ENCODE data around the gene MDM2.
"Not testable (repeated sequence)": the region's sequence is repeated elsewhere in the genome, so short reads cannot be mapped to it uniquely, and the experiment has no call there.

Gene MDM2

GRCh38 chr12:68841175-68841574, 33.2 kb downstream of the MDM2 start:
- in situ Hi-C loops (cut with MboI; ENCODE audit: low pct_unique_long_range_greater_than_20kb, low sequenced_read_pairs): not testable (repeated sequence)
- peak; percentile 28 for DNase-seq

- in situ Hi-C loops (cut with MboI; ENCODE audit: low pct_unique_long_range_greater_than_20kb, low sequenced_read_pairs): no loop called here
- DNase-seq: peak; percentile 38
Observed at GRCh38 chr12:68841717-68842116, 33.7 kb downstream of the MDM2 start.

- DNase-seq: no peak
- in situ Hi-C loops (cut with MboI; ENCODE audit: low pct_unique_long_range_greater_than_20kb, low sequenced_read_pairs): no loop called here
Observed at GRCh38 chr12:68842123-68842522, 34.1 kb downstream of the MDM2 start.

GRCh38 chr12:68842784-68843567, 35.0 kb downstream of the MDM2 start:
- in situ Hi-C loops (cut with MboI; ENCODE audit: low pct_unique_long_range_greater_than_20kb, low sequenced_read_pairs): no loop called here
- peak; percentile 39 for DNase-seq

GRCh38 chr12:68844318-68844745, 36.4 kb downstream of the MDM2 start:
- in situ Hi-C loops (cut with MboI; ENCODE audit: low pct_unique_long_range_greater_than_20kb, low sequenced_read_pairs): no loop called here
- DNase-seq: peak; percentile 58

GRCh38 chr12:68844788-68845695, 37.1 kb downstream of the MDM2 start:
- peak; percentile 54 for DNase-seq
- in situ Hi-C loops (cut with MboI; ENCODE audit: low pct_unique_long_range_greater_than_20kb, low sequenced_read_pairs): no loop called here

GRCh38 chr12:68846811-68847210, 38.8 kb downstream of the MDM2 start:
- in situ Hi-C loops (cut with MboI; ENCODE audit: low pct_unique_long_range_greater_than_20kb, low sequenced_read_pairs): no loop called here
- DNase-seq: no peak

GRCh38 chr12:68850390-68850789, 42.4 kb downstream of the MDM2 start:
- peak; percentile 20 for DNase-seq
- in situ Hi-C loops (cut with MboI; ENCODE audit: low pct_unique_long_range_greater_than_20kb, low sequenced_read_pairs): no loop called here

- peak; percentile 3 for DNase-seq
- in situ Hi-C loops (cut with MboI; ENCODE audit: low pct_unique_long_range_greater_than_20kb, low sequenced_read_pairs): no loop called here
Observed at GRCh38 chr12:68851592-68852306, 43.8 kb downstream of the MDM2 start.

GRCh38 chr12:68853396-68854077, 45.6 kb downstream of the MDM2 start:
- no peak for DNase-seq
- in situ Hi-C loops (cut with MboI; ENCODE audit: low pct_unique_long_range_greater_than_20kb, low sequenced_read_pairs): no loop called here

GRCh38 chr12:68854078-68854468, 46.1 kb downstream of the MDM2 start:
- DNase-seq: no peak
- in situ Hi-C loops (cut with MboI; ENCODE audit: low pct_unique_long_range_greater_than_20kb, low sequenced_read_pairs): no loop called here

GRCh38 chr12:68854554-68854953, 46.6 kb downstream of the MDM2 start:
- DNase-seq: no peak
- in situ Hi-C loops (cut with MboI; ENCODE audit: low pct_unique_long_range_greater_than_20kb, low sequenced_read_pairs): no loop called here

- no peak for DNase-seq
- in situ Hi-C loops (cut with MboI; ENCODE audit: low pct_unique_long_range_greater_than_20kb, low sequenced_read_pairs): no loop called here
Observed at GRCh38 chr12:68855111-68855510, 47.1 kb downstream of the MDM2 start.

GRCh38 chr12:68855771-68856170, 47.8 kb downstream of the MDM2 start:
- in situ Hi-C loops (cut with MboI; ENCODE audit: low pct_unique_long_range_greater_than_20kb, low sequenced_read_pairs): no loop called here
- DNase-seq: no peak

- in situ Hi-C loops (cut with MboI; ENCODE audit: low pct_unique_long_range_greater_than_20kb, low sequenced_read_pairs): no loop called here
Observed at GRCh38 chr12:68856510-68856909, 48.5 kb downstream of the MDM2 start.

GRCh38 chr12:68861890-68862289, 53.9 kb downstream of the MDM2 start:
- DNase-seq: peak; percentile 5
- in situ Hi-C loops (cut with MboI; ENCODE audit: low pct_unique_long_range_greater_than_20kb, low sequenced_read_pairs): loop anchor here (10.0 kb wide), 1 partner anchor 203 kb away; no protein-coding TSS in a partner anchor

More at GRCh38 chr12:68856510-68856909, 48.5 kb downstream of the MDM2 start:
- DNase-seq: no peak

- in situ Hi-C loops (cut with MboI; ENCODE audit: low pct_unique_long_range_greater_than_20kb, low sequenced_read_pairs): loop anchor here (10.0 kb wide), 1 partner anchor 202 kb away; no protein-coding TSS in a partner anchor
- no peak for DNase-seq
Observed at GRCh38 chr12:68863109-68863770, 55.3 kb downstream of the MDM2 start.

- in situ Hi-C loops (cut with MboI; ENCODE audit: low pct_unique_long_range_greater_than_20kb, low sequenced_read_pairs): loop anchor here (10.0 kb wide), 1 partner anchor 201 kb away; no protein-coding TSS in a partner anchor
Observed at GRCh38 chr12:68863886-68864454, 56.0 kb downstream of the MDM2 start.

More at GRCh38 chr12:68863886-68864454, 56.0 kb downstream of the MDM2 start:
- DNase-seq: peak; percentile 53
